Measurements from ENCODE around the gene ZNF850. TPM values are rescaled to one million over a fixed set of nuclear protein-coding genes. Genes with fewer than 3 reads are reported as not detected.

ZNF850 gene
- total and polyA plus RNA-seq, 2 of the 13 experiments (the other 11 are each of a cell fraction or from before 2014, with no cell fraction given): 0.78 to 6.6 TPM

DNA sequence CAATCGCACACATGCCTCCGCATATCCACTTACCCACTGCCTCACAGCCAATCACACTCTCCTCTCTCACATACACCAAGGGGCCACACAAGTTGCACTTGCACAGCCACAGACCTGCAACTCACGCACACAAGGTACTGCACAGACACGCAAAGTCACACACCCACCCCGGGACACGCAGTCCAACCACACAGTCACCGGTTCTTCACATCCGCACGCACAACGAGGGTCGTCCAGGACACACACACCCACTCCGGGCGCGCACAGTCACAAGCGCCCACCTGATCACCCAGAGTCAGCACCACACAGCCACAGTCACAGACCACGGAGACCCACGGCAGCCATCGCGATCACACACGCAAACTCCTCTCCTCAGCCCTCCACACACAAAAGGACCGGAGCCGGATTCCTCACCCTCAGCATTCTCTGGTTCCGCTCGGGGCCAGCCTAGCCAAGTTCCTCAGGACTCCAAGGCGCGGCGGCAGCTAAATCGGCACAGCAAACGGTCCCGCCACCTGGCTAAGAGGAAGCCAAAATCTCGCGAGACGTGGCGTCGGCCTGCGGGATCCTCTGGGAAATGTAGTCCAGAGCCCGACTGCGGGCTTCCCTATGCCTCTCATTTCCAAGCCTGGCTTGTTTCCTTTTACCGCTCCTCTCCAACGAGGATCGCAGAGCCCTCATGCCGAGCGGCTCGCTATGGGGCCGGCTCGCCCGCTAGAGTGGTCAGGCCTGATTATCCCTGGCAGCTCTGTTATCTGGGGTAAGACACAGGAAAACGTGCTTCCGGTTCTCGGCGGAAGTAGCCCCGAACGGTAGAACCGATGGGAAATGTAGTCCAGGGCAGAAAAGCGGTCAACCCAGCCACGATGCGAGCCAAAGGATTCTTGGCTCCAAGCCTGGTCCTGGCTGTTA, at the start of gene ZNF850 (continued):
- TF ChIP-seq ZC3H13 (CRISPR knock-in tag; IDR thresholded peaks at IDR 0.05) (peak; percentile 61; the same call in 1 of the 2 replicates), ZBTB3 (CRISPR knock-in tag; IDR thresholded peaks at IDR 0.05; ENCODE audit: borderline replicate concordance, low read depth) (no peak), NFE2L2 (IDR thresholded peaks at IDR 0.05; ENCODE audit: low read length) (no peak), MBNL3 (CRISPR knock-in tag; conservative IDR thresholded peaks at IDR 0.05) (no peak), STAG1 (CRISPR knock-in tag; IDR thresholded peaks at IDR 0.05) (no peak), ZNF501 (CRISPR knock-in tag; IDR thresholded peaks at IDR 0.05) (peak; percentile 92), ZSCAN12 (CRISPR knock-in tag; IDR thresholded peaks at IDR 0.05) (no peak), ZNF629 (CRISPR knock-in tag; conservative IDR thresholded peaks at IDR 0.05) (no peak), MED8 (CRISPR knock-in tag; IDR thresholded peaks at IDR 0.05; ENCODE audit: insufficient replicate concordance) (peak; percentile 65), KDM5B (CRISPR knock-in tag; IDR thresholded peaks at IDR 0.05; ENCODE audit: borderline replicate concordance) (no peak; the same call in 1 of the 2 replicates), ZIK1 (CRISPR knock-in tag; IDR thresholded peaks at IDR 0.05; ENCODE audit: borderline replicate concordance, low read depth) (no peak), NONO (IDR thresholded peaks at IDR 0.05) (no peak), NONO (CRISPR knock-in tag; conservative IDR thresholded peaks at IDR 0.05) (peak; percentile 38; the same call in 1 of the 2 replicates), ZNF709 (CRISPR knock-in tag; IDR thresholded peaks at IDR 0.05) (peak; percentile 53; the same call in 1 of the 2 replicates), HDAC1 (CRISPR knock-in tag; IDR thresholded peaks at IDR 0.05) (peak; percentile 88), KLF13 (CRISPR knock-in tag; IDR thresholded peaks at IDR 0.05) (no peak), ZBTB20 (CRISPR knock-in tag; IDR thresholded peaks at IDR 0.05; ENCODE audit: borderline replicate concordance, low read depth) (no peak), KLF6 (CRISPR knock-in tag; IDR thresholded peaks at IDR 0.05) (0 out of 2 replicates have a peak, but pooled peaks have one; percentile 40), TRIM24 (CRISPR knock-in tag; IDR thresholded peaks at IDR 0.05) (no peak), ZNF841 (CRISPR knock-in tag; IDR thresholded peaks at IDR 0.05; ENCODE audit: borderline replicate concordance) (no peak)
- TF ChIP-seq, protein P1, sequence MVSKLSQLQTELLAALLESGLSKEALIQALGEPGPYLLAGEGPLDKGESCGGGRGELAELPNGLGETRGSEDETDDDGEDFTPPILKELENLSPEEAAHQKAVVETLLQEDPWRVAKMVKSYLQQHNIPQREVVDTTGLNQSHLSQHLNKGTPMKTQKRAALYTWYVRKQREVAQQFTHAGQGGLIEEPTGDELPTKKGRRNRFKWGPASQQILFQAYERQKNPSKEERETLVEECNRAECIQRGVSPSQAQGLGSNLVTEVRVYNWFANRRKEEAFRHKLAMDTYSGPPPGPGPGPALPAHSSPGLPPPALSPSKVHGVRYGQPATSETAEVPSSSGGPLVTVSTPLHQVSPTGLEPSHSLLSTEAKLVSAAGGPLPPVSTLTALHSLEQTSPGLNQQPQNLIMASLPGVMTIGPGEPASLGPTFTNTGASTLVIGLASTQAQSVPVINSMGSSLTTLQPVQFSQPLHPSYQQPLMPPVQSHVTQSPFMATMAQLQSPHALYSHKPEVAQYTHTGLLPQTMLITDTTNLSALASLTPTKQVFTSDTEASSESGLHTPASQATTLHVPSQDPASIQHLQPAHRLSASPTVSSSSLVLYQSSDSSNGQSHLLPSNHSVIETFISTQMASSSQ (IDR thresholded peaks at IDR 0.05; ENCODE audit: low read depth): no peak
- TF ChIP-seq, protein P1 (CRISPR knock-in tag; IDR thresholded peaks at IDR 0.05; ENCODE audit: borderline replicate concordance): no peak
- TF ChIP-seq, protein P2, sequence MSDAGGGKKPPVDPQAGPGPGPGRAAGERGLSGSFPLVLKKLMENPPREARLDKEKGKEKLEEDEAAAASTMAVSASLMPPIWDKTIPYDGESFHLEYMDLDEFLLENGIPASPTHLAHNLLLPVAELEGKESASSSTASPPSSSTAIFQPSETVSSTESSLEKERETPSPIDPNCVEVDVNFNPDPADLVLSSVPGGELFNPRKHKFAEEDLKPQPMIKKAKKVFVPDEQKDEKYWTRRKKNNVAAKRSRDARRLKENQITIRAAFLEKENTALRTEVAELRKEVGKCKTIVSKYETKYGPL (CRISPR knock-in tag; IDR thresholded peaks at IDR 0.05): no peak
- TF ChIP-seq, protein P3, sequence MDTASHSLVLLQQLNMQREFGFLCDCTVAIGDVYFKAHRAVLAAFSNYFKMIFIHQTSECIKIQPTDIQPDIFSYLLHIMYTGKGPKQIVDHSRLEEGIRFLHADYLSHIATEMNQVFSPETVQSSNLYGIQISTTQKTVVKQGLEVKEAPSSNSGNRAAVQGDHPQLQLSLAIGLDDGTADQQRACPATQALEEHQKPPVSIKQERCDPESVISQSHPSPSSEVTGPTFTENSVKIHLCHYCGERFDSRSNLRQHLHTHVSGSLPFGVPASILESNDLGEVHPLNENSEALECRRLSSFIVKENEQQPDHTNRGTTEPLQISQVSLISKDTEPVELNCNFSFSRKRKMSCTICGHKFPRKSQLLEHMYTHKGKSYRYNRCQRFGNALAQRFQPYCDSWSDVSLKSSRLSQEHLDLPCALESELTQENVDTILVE (CRISPR knock-in tag; IDR thresholded peaks at IDR 0.05): no peak
- TF ChIP-seq, protein P4, sequence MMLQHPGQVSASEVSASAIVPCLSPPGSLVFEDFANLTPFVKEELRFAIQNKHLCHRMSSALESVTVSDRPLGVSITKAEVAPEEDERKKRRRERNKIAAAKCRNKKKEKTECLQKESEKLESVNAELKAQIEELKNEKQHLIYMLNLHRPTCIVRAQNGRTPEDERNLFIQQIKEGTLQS (CRISPR knock-in tag; IDR thresholded peaks at IDR 0.05): no peak
